PFSK-1 (cell line): ENCODE data around the gene KIDINS220.

Source experiments
- POLR2AphosphoS5 ChIP-seq: IDR thresholded peaks from 2 replicates; pipeline ENCODE4 v1.6.1; 2012; ENCODE audit warnings: low read depth, mild to moderate bottlenecking, control low read depth, low read length, moderate library complexity
- SIN3A ChIP-seq: IDR thresholded peaks from 2 replicates; pipeline ENCODE4 v1.6.1; 2012; ENCODE audit warnings: mild to moderate bottlenecking, low read length, moderate library complexity, borderline replicate concordance; ENCODE audit not compliant: insufficient read depth
- TAF1 ChIP-seq: IDR thresholded peaks from 2 replicates; pipeline ENCODE4 v1.6.1; 2012; ENCODE audit warnings: low read length, control low read depth, borderline replicate concordance; ENCODE audit not compliant: insufficient read depth
- TF ChIP-seq, protein P1 (sequence below), 2 experiments: IDR thresholded peaks; 2 replicates each; pipeline versions ENCODE4 v1.6.1 to v1.8.0; 2011 to 2012; ENCODE audit warnings: low read depth in 2 of 2, low read length in 2 of 2, control low read depth in 1 of 2, inconsistent platforms in 1 of 2, mild to moderate bottlenecking in 1 of 2, moderate library complexity in 1 of 2; ENCODE audit not compliant: insufficient read depth in 1 of 2

DNA sequence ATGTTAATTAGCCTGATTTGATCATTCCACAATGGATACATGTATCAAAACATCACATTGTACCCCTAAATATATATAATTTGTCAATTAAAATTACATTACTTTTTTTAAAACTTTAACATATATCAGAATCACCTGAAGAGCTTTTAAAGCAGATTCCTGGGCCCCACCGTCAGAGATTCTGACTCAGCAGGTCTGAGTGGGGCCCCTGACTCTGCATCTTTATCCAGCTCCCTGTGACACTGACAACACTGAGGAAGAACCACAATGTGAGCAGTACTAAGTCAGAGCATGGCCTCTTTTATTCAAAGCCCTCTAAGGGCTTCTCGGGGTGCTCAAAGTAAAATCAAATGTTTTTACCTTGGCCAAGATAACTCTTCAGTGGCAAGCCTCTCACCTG lies 9.7 kb downstream of the KIDINS220 start:
- TF ChIP-seq TAF1 (no peak), SIN3A (no peak), POLR2AphosphoS5 (no peak)
- TF ChIP-seq, protein P1, sequence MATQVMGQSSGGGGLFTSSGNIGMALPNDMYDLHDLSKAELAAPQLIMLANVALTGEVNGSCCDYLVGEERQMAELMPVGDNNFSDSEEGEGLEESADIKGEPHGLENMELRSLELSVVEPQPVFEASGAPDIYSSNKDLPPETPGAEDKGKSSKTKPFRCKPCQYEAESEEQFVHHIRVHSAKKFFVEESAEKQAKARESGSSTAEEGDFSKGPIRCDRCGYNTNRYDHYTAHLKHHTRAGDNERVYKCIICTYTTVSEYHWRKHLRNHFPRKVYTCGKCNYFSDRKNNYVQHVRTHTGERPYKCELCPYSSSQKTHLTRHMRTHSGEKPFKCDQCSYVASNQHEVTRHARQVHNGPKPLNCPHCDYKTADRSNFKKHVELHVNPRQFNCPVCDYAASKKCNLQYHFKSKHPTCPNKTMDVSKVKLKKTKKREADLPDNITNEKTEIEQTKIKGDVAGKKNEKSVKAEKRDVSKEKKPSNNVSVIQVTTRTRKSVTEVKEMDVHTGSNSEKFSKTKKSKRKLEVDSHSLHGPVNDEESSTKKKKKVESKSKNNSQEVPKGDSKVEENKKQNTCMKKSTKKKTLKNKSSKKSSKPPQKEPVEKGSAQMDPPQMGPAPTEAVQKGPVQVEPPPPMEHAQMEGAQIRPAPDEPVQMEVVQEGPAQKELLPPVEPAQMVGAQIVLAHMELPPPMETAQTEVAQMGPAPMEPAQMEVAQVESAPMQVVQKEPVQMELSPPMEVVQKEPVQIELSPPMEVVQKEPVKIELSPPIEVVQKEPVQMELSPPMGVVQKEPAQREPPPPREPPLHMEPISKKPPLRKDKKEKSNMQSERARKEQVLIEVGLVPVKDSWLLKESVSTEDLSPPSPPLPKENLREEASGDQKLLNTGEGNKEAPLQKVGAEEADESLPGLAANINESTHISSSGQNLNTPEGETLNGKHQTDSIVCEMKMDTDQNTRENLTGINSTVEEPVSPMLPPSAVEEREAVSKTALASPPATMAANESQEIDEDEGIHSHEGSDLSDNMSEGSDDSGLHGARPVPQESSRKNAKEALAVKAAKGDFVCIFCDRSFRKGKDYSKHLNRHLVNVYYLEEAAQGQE (IDR thresholded peaks at IDR 0.05; ENCODE audit: insufficient read depth in 1 of 2, low read depth in 2 of 2, low read length in 2 of 2): no peak
